ENCODE data around the gene DUSP6. TPM values are rescaled to one million over a fixed set of nuclear protein-coding genes. Genes with fewer than 3 reads are reported as not detected.

DUSP6 gene
- total RNA-seq, 4 donors from 2014 or later: 31.0 to 40.2 (median 33.8) TPM

DNA sequence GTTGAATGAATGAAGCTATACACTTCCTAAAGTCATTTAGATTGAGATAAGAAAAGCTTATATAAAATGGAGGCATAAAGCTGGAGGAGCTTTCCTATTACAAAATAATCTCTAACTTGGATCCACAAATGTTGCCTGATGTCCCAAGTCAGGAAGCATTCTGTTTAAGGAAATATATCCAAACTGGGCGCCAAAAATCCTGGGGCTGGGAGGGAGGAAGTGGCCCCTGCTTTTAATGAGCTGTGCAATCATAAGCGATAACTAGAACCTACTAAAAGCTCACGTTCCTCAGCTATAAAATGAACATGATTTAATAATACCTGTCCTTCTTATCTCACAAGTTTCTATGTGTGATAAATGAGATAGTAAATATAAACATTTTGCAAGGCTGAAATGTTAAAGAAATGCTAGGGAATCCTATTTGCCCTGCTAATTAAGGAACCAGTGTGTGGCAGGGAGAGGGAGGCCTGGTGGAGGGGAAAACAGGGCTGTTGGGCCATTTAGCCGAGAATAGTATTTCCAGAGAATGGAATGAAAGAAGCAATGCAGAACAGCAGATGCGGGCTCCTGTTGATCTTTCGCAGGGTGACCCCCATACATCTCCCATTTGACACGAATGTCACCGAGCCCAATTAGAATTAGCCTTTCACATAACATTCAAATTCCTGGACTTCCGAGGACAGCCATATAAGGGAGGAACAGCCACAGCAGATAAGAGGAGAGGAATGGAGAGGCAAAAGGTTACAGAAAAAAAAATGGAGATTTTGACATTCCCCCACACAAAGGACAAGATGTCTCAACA lies 25.9 kb downstream of the DUSP6 start:
- no peaks in the 10 kb centered on the region for H3K36me3 ChIP-seq
- 68% methylated on average over 9 of the region's 9 CpGs for WGBS, 2 donors
- no peak overlapping the region for H3K4me3 ChIP-seq (replicated peaks in 1 of 3)
- TF ChIP-seq, protein P1, sequence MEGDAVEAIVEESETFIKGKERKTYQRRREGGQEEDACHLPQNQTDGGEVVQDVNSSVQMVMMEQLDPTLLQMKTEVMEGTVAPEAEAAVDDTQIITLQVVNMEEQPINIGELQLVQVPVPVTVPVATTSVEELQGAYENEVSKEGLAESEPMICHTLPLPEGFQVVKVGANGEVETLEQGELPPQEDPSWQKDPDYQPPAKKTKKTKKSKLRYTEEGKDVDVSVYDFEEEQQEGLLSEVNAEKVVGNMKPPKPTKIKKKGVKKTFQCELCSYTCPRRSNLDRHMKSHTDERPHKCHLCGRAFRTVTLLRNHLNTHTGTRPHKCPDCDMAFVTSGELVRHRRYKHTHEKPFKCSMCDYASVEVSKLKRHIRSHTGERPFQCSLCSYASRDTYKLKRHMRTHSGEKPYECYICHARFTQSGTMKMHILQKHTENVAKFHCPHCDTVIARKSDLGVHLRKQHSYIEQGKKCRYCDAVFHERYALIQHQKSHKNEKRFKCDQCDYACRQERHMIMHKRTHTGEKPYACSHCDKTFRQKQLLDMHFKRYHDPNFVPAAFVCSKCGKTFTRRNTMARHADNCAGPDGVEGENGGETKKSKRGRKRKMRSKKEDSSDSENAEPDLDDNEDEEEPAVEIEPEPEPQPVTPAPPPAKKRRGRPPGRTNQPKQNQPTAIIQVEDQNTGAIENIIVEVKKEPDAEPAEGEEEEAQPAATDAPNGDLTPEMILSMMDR (IDR thresholded peaks at IDR 0.05): no peak
- TF ChIP-seq POLR2A (IDR thresholded peaks at IDR 0.05): no peak
- intact Hi-C loops (cut with DNase I): no loop called here
- no peaks in the 10 kb centered on the region for H3K9me3 ChIP-seq
- H3K4me1 ChIP-seq: peaks cover 0 to 5% of the 10 kb centered on the region in 2 donors
- H3K27ac ChIP-seq: no peak overlapping the region
- no peaks in the 10 kb centered on the region for H3K27me3 ChIP-seq
- no peak for DNase-seq

DNA sequence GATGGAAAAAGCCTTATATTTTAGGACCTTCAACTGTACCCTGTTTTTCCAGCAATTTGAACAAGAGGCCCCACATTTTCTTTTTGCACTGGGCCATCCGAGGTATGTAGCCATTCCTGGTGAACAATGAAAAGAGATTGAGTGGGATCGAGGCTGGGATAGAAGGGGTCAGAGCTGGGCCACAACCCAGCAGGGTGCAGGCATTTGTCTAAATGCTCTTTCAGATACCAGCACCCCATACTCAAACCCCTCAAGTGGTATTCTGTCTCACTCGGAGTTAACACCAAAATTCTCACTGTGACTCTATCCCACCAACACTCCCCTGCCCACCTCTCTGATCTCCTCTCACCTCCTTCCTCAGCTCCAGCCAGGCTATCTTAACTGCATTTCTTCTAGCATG lies 26.8 kb downstream of the DUSP6 start:
- DNase-seq: no peak
- TF ChIP-seq, protein P1 (IDR thresholded peaks at IDR 0.05): no peak
- TF ChIP-seq POLR2A (IDR thresholded peaks at IDR 0.05): no peak
- Histone ChIP-seq H3K4me3 (replicated peaks in 1 of 3) (no peak overlapping the region), H3K36me3 (no peaks in the 10 kb centered on the region), H3K27ac (no peak overlapping the region), H3K27me3 (no peaks in the 10 kb centered on the region), H3K4me1 (peaks cover 0 to 5% of the 10 kb centered on the region in 2 donors), H3K9me3 (no peaks in the 10 kb centered on the region)
- WGBS, 2 donors: 68 to 78% methylated on average over 3 of the region's 3 CpGs
- intact Hi-C loops (cut with DNase I): no loop called here

DNA sequence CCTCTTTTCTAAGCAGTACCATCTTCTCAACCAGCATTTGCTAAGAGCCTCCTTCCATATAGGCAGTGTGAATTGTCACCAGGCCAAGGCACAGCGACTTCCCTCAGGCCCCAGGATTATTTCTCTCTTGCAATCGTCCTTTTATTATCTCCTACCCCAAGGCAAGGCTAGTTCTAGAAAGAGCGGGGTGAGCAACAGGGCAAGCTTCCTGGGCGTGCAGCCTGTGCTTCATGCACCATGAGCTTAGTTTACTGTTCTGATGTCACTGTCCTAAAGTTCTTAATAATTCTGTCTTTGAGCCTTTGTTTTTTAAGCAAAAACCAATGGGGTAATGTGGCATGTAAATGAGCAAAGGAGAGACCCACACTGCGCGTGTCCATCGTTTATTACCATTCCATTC lies 27.9 kb downstream of the DUSP6 start:
- no peak overlapping the region for H3K4me3 ChIP-seq (replicated peaks in 1 of 3)
- H3K27me3 ChIP-seq: no peaks in the 10 kb centered on the region
- TF ChIP-seq, protein P1 (IDR thresholded peaks at IDR 0.05): no peak
- TF ChIP-seq POLR2A (IDR thresholded peaks at IDR 0.05): no peak
- 91 to 92% methylated on average over 7 of the region's 7 CpGs for WGBS, 2 donors
- intact Hi-C loops (cut with DNase I): no loop called here
- H3K27ac ChIP-seq: no peak overlapping the region
- H3K4me1 ChIP-seq: peaks cover 0 to 5% of the 10 kb centered on the region in 2 donors
- no peaks in the 10 kb centered on the region for H3K36me3 ChIP-seq
- DNase-seq: no peak
- no peaks in the 10 kb centered on the region for H3K9me3 ChIP-seq

DNA sequence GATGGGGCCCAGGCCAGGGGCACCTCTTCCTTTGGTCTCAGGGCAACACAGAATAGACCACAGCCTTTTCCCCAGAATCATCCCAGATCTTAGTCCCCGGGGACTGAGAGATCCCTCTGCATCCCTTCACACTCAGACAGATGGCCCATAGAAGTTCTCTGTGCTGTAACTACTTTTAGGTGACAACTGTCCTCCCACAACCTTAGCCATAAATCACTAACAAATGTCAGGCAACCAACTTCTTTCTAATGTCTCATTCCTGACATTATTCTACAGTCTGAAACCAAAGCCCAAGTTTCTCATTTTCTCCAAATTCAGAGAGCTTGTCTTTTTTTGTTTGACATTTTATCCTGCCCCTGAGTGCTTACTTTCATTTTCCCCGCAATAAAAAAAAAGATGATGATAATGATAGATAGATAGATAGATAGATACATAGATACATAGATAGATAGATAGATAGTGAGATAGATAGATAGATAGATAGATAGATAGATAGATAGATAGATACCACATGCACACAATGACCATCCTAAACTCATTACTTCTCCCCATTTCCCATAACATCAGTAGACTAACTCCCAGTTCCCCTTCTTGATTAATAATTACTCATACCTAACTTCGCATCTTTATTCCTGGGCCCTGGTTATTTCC lies 28.6 kb downstream of the DUSP6 start:
- Histone ChIP-seq H3K4me3 (replicated peaks in 1 of 3) (no peak overlapping the region), H3K27me3 (no peaks in the 10 kb centered on the region), H3K9me3 (no peaks in the 10 kb centered on the region), H3K27ac (no peak overlapping the region), H3K4me1 (peaks cover 0 to 5% of the 10 kb centered on the region in 2 donors), H3K36me3 (no peaks in the 10 kb centered on the region)
- WGBS, 2 donors: 75 to 77% methylated on average over 3 of the region's 3 CpGs
- DNase-seq: no peak
- no peak for TF ChIP-seq POLR2A (IDR thresholded peaks at IDR 0.05)
- TF ChIP-seq, protein P1 (IDR thresholded peaks at IDR 0.05): no peak
- intact Hi-C loops (cut with DNase I): no loop called here

DNA sequence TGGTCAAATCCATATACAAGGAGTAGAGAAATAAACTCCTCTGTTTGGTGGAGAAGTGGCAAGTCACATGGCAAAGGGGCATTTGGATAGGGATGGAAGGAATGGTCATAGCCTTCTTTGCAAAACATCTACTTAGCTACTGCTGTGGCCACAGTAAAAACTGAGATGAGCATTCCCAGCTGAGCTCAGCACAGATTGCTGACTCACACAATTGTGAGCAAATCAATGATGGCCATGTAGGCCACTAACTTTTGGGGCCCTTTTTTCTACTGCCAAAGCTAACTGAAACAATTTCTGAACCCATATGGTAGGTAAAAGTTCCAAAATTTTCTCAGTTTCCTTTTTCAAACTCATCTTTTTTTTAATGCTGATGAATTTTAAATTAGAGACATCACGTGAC lies 31.6 kb downstream of the DUSP6 start:
- intact Hi-C loops (cut with DNase I): no loop called here
- 87 to 98% methylated on average over 1 of the region's 1 CpG for WGBS, 2 donors

More for the DNA sequence above, 31.6 kb downstream of the DUSP6 start:
- Histone ChIP-seq H3K36me3 (no peaks in the 10 kb centered on the region), H3K27ac (no peak overlapping the region), H3K27me3 (no peaks in the 10 kb centered on the region), H3K4me1 (peaks cover 3 to 9% of the 10 kb centered on the region in 2 donors), H3K9me3 (no peaks in the 10 kb centered on the region), H3K4me3 (replicated peaks in 1 of 3) (no peak overlapping the region)
- DNase-seq: no peak
- TF ChIP-seq POLR2A (IDR thresholded peaks at IDR 0.05): no peak
- TF ChIP-seq, protein P1 (IDR thresholded peaks at IDR 0.05): no peak
